Testis (tissue), 3 donors: ENCODE data around the gene EDNRB. TPM values are rescaled to one million over a fixed set of nuclear protein-coding genes. Genes with fewer than 3 reads are reported as not detected.

Source experiments
- DNase-seq: peaks from one replicate; pipeline ENCODE4 v3.0.0-alpha.2; 2019
- H3K27ac ChIP-seq, 2 donors: fragments of 200-600 bp; sonication (generic); one replicate each; pipeline ENCODE4 v1.5.1; 2019
- H3K27me3 ChIP-seq: fragments of 200-600 bp; sonication (generic); one replicate; pipeline ENCODE4 v1.5.1; 2019
- H3K36me3 ChIP-seq: fragments of 200-600 bp; sonication (generic); one replicate; pipeline ENCODE4 v1.5.1; 2017; ENCODE audit warnings: low read depth; ENCODE audit errors: missing control alignments
- H3K4me1 ChIP-seq: fragments of 200-600 bp; sonication (generic); one replicate; pipeline ENCODE4 v1.5.1; 2019
- H3K4me3 ChIP-seq, 2 donors: fragments of 200-600 bp; sonication (generic); one replicate each; pipeline ENCODE4 v1.5.1; 2017 to 2019
- H3K9me3 ChIP-seq: fragments of 200-600 bp; sonication (generic); one replicate; pipeline ENCODE4 v1.5.1; 2017
- POLR2A ChIP-seq: fragments of 450-650 bp; IDR thresholded peaks from one replicate; pipeline ENCODE4 v1.6.1; 2017; ENCODE audit warnings: antibody characterized with exemption, mild to moderate bottlenecking, moderate library complexity
- WGBS, 2 donors: methylation state at CpG; one replicate each; pipeline ENCODE4 v1.1.5; 2018; 5-methylcytosine and 5-hydroxymethylcytosine counted together
- intact Hi-C: fragments of 100-400 bp; cut with DNase I; formaldehyde crosslinking; loops from one replicate; pipeline ENCODE4 v1.15.1; 2023; ENCODE audit warnings: low total_unique reads
- polyA plus RNA-seq: library from polyadenylated mRNA; stranded (reverse); fragments of 350-450 nt; fragmentation: Illumina TruSeq; extraction: RNeasy Lipid Tissue Mini Kit (QIAGEN cat#74804); gene quantifications from one replicate; pipeline ENCODE4 v1.2.3, GENCODE V29; 2014; ENCODE audit warnings: low read depth, low replicate concordance; ENCODE audit not compliant: insufficient read depth
- small RNA-seq, 2 donors: library from RNA; depleted of rRNA; stranded (forward); fragments of <200 nt; gene quantifications; one replicate each; pipeline ENCODE3, GENCODE V24; 2016
- total RNA-seq, 2 donors: library from RNA; depleted of rRNA; stranded (reverse); fragments of >200 nt; gene quantifications; one replicate each; pipeline ENCODE4 v1.2.3, GENCODE V29; 2016
- TF ChIP-seq, protein P1 (sequence below), 3 experiments: fragments of 450-650 bp in 2 of 3; fragments of 200-600 bp in 1 of 3; sonication (generic) in 1 of 3; IDR thresholded peaks; one replicate each; pipeline ENCODE4 v1.5.1; 2016 to 2019; ENCODE audit warnings: antibody characterized with exemption in 3 of 3, mild to moderate bottlenecking in 2 of 3, moderate library complexity in 1 of 3

Gene EDNRB
- total and polyA plus RNA-seq, 3 donors from 2014 or later = 3.5 to 5.9 (median 4.6) TPM

DNA sequence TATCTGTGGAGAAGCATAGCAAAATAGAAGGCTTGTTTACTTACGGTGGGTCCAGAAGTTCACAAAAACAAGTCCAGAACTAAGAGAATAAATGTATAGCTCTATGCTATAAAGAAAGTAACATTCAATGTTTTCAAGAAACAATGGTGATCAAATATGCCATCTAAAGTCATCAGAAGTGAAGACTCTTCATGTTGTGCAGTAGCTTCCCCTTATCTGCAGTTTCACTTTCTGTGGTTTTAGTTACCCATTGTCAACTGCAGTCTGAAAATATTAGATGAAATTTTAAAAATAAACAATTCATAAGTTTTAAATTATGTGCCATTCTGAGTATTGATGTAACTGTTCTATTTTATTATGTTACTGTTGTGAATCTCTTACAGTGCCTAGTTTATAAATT is 72.5 kb downstream of the EDNRB start:
- intact Hi-C loops = no loop called here
- WGBS, 2 donors = 81 to 93% methylated on average over 1 of the region's 1 CpG

More for the DNA sequence above, 72.5 kb downstream of the EDNRB start:
- H3K4me1 ChIP-seq = no peaks in the 10 kb centered on the region
- no peak overlapping the region for H3K4me3 ChIP-seq
- H3K9me3 ChIP-seq = no peaks in the 10 kb centered on the region
- DNase-seq = no peak
- H3K27me3 ChIP-seq = no peaks in the 10 kb centered on the region
- H3K36me3 ChIP-seq = no peaks in the 10 kb centered on the region
- H3K27ac ChIP-seq = no peak overlapping the region
- TF ChIP-seq POLR2A = no peak
- TF ChIP-seq, protein P1, sequence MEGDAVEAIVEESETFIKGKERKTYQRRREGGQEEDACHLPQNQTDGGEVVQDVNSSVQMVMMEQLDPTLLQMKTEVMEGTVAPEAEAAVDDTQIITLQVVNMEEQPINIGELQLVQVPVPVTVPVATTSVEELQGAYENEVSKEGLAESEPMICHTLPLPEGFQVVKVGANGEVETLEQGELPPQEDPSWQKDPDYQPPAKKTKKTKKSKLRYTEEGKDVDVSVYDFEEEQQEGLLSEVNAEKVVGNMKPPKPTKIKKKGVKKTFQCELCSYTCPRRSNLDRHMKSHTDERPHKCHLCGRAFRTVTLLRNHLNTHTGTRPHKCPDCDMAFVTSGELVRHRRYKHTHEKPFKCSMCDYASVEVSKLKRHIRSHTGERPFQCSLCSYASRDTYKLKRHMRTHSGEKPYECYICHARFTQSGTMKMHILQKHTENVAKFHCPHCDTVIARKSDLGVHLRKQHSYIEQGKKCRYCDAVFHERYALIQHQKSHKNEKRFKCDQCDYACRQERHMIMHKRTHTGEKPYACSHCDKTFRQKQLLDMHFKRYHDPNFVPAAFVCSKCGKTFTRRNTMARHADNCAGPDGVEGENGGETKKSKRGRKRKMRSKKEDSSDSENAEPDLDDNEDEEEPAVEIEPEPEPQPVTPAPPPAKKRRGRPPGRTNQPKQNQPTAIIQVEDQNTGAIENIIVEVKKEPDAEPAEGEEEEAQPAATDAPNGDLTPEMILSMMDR (IDR thresholded peaks at IDR 0.05) = no peak

Small RNAs within 50 kb of the gene (small RNA-seq; reads per million reads assigned to genes)
- gene RN7SL810P = 0 reads per million in 2 donors

Other genes starting within 250 kb of the EDNRB start
- gene SLAIN1, start 221.1 kb downstream of the EDNRB start, total RNA-seq = 100 to 1,000 TPM; 114 to 149 TPM
- 73.1 TPM for gene SLAIN1, start 221.1 kb downstream of the EDNRB start, polyA plus RNA-seq